H1 (cell line): ENCODE data around the gene NT5DC3. TPM values are rescaled to one million over a fixed set of nuclear protein-coding genes. Genes with fewer than 3 reads are reported as not detected.

ENCODE experiments used
- CTCF ChIA-PET: fragments of 300-600 bp; sonication (Branson Sonifier 250); formaldehyde crosslinking; loops from one replicate; lab custom pipeline; 2021; ENCODE audit not compliant: partially characterized antibody; lab: Charles Lee
- POLR2A ChIA-PET: fragments of 300-600 bp; sonication (Branson Sonifier 250); formaldehyde crosslinking; loops from one replicate; lab custom pipeline; 2021; ENCODE audit warnings: inconsistent platforms; ENCODE audit not compliant: partially characterized antibody; lab: Charles Lee
- DNase-seq, 2 experiments: peaks; one replicate each; pipeline versions ENCODE4 v3.0.0 to v3.0.0-alpha.2; 2010 to 2022; ENCODE audit warnings: low spot score in 2 of 2, low read depth in 1 of 2, mixed read lengths in 1 of 2
- FAIRE-seq: peaks from 2 replicates; lab custom pipeline; 2011; peaks lifted over from hg19 to GRCh38; lab: Jason Lieb, UNC
- H2AFZ ChIP-seq: 2 replicates; pipeline ENCODE4 v1.8.1; 2012; ENCODE audit warnings: low read length, inconsistent platforms
- H2AK5ac ChIP-seq: 2 replicates; pipeline ENCODE4 v1.6.1; 2013; ENCODE audit warnings: low read depth, low read length
- H2BK120ac ChIP-seq: replicated peaks from 2 replicates; pipeline ENCODE3; 2013; ENCODE audit warnings: low read depth, low read length, inconsistent platforms
- H2BK12ac ChIP-seq: 2 replicates; pipeline ENCODE4 v1.6.1; 2013; ENCODE audit warnings: low read depth, low read length
- H2BK15ac ChIP-seq: 2 replicates; pipeline ENCODE4 v1.6.1; 2013; ENCODE audit warnings: low read length
- H2BK20ac ChIP-seq: 2 replicates; pipeline ENCODE4 v1.6.1; 2013; ENCODE audit warnings: low read length
- H2BK5ac ChIP-seq: 2 replicates; pipeline ENCODE4 v1.6.1; 2013; ENCODE audit warnings: low read depth, low read length
- H3K14ac ChIP-seq: 2 replicates; pipeline ENCODE4 v1.6.1; 2013; ENCODE audit warnings: inconsistent platforms; ENCODE audit not compliant: insufficient read length
- H3K18ac ChIP-seq: 2 replicates; pipeline ENCODE4 v1.6.1; 2013; ENCODE audit warnings: low read length; ENCODE audit errors: extremely low read depth
- H3K23ac ChIP-seq: 2 replicates; pipeline ENCODE4 v1.6.1; 2013; ENCODE audit warnings: inconsistent platforms; ENCODE audit not compliant: insufficient read length
- H3K23me2 ChIP-seq: 2 replicates; pipeline ENCODE4 v1.6.1; 2013; ENCODE audit warnings: low read depth, low read length
- H3K27ac ChIP-seq: 2 replicates; pipeline ENCODE4 v1.6.1; 2011; ENCODE audit warnings: low read depth, low read length, inconsistent platforms
- H3K27me3 ChIP-seq, 4 experiments: replicated peaks in 1 of 4; 1 replicate in 1 of 4; 2 replicates in 3 of 4; pipeline versions ENCODE4 v1.6.1 to v1.8.1; 2011 to 2013; ENCODE audit warnings: low read length in 3 of 4, mild to moderate bottlenecking in 3 of 4, inconsistent platforms in 2 of 4, mixed read lengths in 2 of 4, moderate library complexity in 1 of 4; ENCODE audit not compliant: control insufficient read depth in 3 of 4, insufficient read depth in 3 of 4; ENCODE audit errors: extremely low read depth in 1 of 4
- H3K36me3 ChIP-seq, 4 experiments: 2 replicates each; pipeline versions ENCODE4 v1.6.1 to v1.8.1; 2011 to 2013; ENCODE audit warnings: mild to moderate bottlenecking in 4 of 4, low read length in 3 of 4, moderate library complexity in 2 of 4, control low read depth in 1 of 4, inconsistent platforms in 1 of 4; ENCODE audit not compliant: insufficient read depth in 4 of 4, control insufficient read depth in 2 of 4
- H3K4ac ChIP-seq: replicated peaks from 2 replicates; pipeline ENCODE3; 2013; ENCODE audit warnings: low read length, low read depth, mixed read lengths, inconsistent platforms; ENCODE audit not compliant: insufficient read length
- H3K4me1 ChIP-seq, 4 experiments: replicated peaks in 1 of 4; 1 replicate in 1 of 4; 2 replicates in 3 of 4; pipeline versions ENCODE4 v1.6.1 to v1.8.1; 2011 to 2013; ENCODE audit warnings: low read length in 3 of 4, inconsistent platforms in 2 of 4, mixed read lengths in 1 of 4; ENCODE audit not compliant: insufficient read depth in 4 of 4, control insufficient read depth in 3 of 4
- H3K4me2 ChIP-seq, 2 experiments: 2 replicates each; pipeline versions ENCODE4 v1.6.1 to v1.8.1; 2011 to 2013; ENCODE audit warnings: low read depth in 2 of 2, low read length in 2 of 2, control low read depth in 1 of 2, inconsistent platforms in 1 of 2, mild to moderate bottlenecking in 1 of 2; ENCODE audit not compliant: insufficient read depth in 1 of 2
- H3K4me3 ChIP-seq, 4 experiments: fragments of 200-600, 300-600 bp in 1 of 4; sonication (generic), shearing (Covaris generic), sonication (Bioruptor Twin) in 1 of 4; 2 replicates each; pipeline versions ENCODE4 v1.5.1 to v1.8.1; 2011 to 2016; ENCODE audit warnings: low read length in 4 of 4, low read depth in 3 of 4, control low read depth in 2 of 4, inconsistent platforms in 2 of 4, mild to moderate bottlenecking in 2 of 4, mixed read lengths in 1 of 4, moderate library complexity in 1 of 4; ENCODE audit not compliant: insufficient read depth in 2 of 4; ENCODE audit errors: extremely low read depth in 1 of 4
- H3K56ac ChIP-seq: replicated peaks from 2 replicates; pipeline ENCODE3; 2013; ENCODE audit warnings: low read depth, mild to moderate bottlenecking, mixed read lengths, low read length, inconsistent platforms; ENCODE audit not compliant: insufficient read length
- H3K79me1 ChIP-seq: 2 replicates; pipeline ENCODE4 v1.6.1; 2013; ENCODE audit warnings: low read depth, low read length, control low read depth
- H3K79me2 ChIP-seq, 2 experiments: 2 replicates each; pipeline versions ENCODE4 v1.6.1 to v1.8.1; 2012 to 2013; ENCODE audit warnings: low read length in 2 of 2, mild to moderate bottlenecking in 2 of 2, inconsistent platforms in 1 of 2; ENCODE audit not compliant: insufficient read depth in 2 of 2, control insufficient read depth in 1 of 2
- H3K9ac ChIP-seq, 4 experiments: replicated peaks in 1 of 4; 1 replicate in 1 of 4; 2 replicates in 3 of 4; pipeline versions ENCODE4 v1.6.1 to v1.8.1; 2011 to 2013; ENCODE audit warnings: low read depth in 3 of 4, low read length in 3 of 4, control low read depth in 2 of 4, mild to moderate bottlenecking in 2 of 4, moderate library complexity in 2 of 4, inconsistent platforms in 1 of 4; ENCODE audit errors: extremely low read depth in 1 of 4
- H3K9me3 ChIP-seq, 2 experiments: 2 replicates each; pipeline versions ENCODE4 v1.6.1 to v1.8.1; 2012 to 2013; ENCODE audit warnings: mild to moderate bottlenecking in 2 of 2, moderate library complexity in 2 of 2, control low read depth in 1 of 2, inconsistent platforms in 1 of 2, low read depth in 1 of 2, low read length in 1 of 2, mixed read lengths in 1 of 2; ENCODE audit not compliant: insufficient read depth in 2 of 2
- H4K20me1 ChIP-seq, 2 experiments: replicated peaks in 1 of 2; 2 replicates each; pipeline versions ENCODE3 to v1.8.1; 2011 to 2013; ENCODE audit warnings: inconsistent platforms in 2 of 2, low read length in 2 of 2, mild to moderate bottlenecking in 1 of 2; ENCODE audit not compliant: insufficient read depth in 2 of 2, control insufficient read depth in 1 of 2
- H4K5ac ChIP-seq: 2 replicates; pipeline ENCODE4 v1.6.1; 2013; ENCODE audit warnings: low read length, low read depth, mixed read lengths, inconsistent platforms; ENCODE audit not compliant: insufficient read length
- H4K8ac ChIP-seq: 2 replicates; pipeline ENCODE4 v1.8.0; 2013; ENCODE audit warnings: mild to moderate bottlenecking, moderate library complexity, low read length, inconsistent platforms; ENCODE audit not compliant: insufficient read depth; ENCODE audit errors: extremely low read depth
- H4K91ac ChIP-seq: replicated peaks from 2 replicates; pipeline ENCODE3; 2013; ENCODE audit warnings: low read length, mixed read lengths, inconsistent platforms; ENCODE audit not compliant: insufficient read length
- CEBPB ChIP-seq: IDR thresholded peaks from 2 replicates; pipeline ENCODE4 v1.6.1; 2012; ENCODE audit warnings: low read depth, low read length
- CTBP2 ChIP-seq: IDR thresholded peaks from 2 replicates; pipeline ENCODE4 v1.7.0; 2011; ENCODE audit warnings: borderline replicate concordance, mild to moderate bottlenecking, moderate library complexity, mixed read lengths, low read length; ENCODE audit not compliant: insufficient read depth, insufficient read length
- KDM1A ChIP-seq: fragments of 200-600, 300-600 bp; sonication (generic); IDR thresholded peaks from 2 replicates; pipeline ENCODE4 v1.7.1; 2016; ENCODE audit warnings: mild to moderate bottlenecking, low read length, borderline replicate concordance
- POLR2A ChIP-seq, 2 experiments: IDR thresholded peaks; 1 replicate in 1 of 2; 2 replicates in 1 of 2; pipeline ENCODE4 v1.6.1; 2011; ENCODE audit warnings: low read depth in 2 of 2, low read length in 2 of 2, mild to moderate bottlenecking in 2 of 2; ENCODE audit errors: control extremely low read depth in 1 of 2
- POLR2AphosphoS5 ChIP-seq: IDR thresholded peaks from 2 replicates; pipeline ENCODE4 v1.6.1; 2011; ENCODE audit warnings: low read depth, low read length
- RXRA ChIP-seq: IDR thresholded peaks from 2 replicates; pipeline ENCODE4 v1.6.1; 2011; ENCODE audit warnings: low read depth, mild to moderate bottlenecking, low read length, moderate library complexity; ENCODE audit not compliant: insufficient read depth
- USF2 ChIP-seq: IDR thresholded peaks from 2 replicates; pipeline ENCODE4 v1.6.1; 2011; ENCODE audit warnings: low read length, improper control_type of control experiment
- WGBS, 2 experiments: shearing (Covaris generic) in 1 of 2; methylation state at CpG; one replicate each; pipeline versions ENCODE4 v1.1.6 to v1.1.7; 2013 to 2015; ENCODE audit warnings: low lambda C conversion rate in 2 of 2, mixed read lengths in 2 of 2, inconsistent platforms in 1 of 2, low coverage in 1 of 2, missing lambda C conversion rate in 1 of 2; ENCODE audit not compliant: insufficient replicate concordance in 2 of 2, insufficient coverage in 1 of 2, insufficient read length in 1 of 2; ENCODE audit errors: extremely low coverage in 1 of 2, missing lambda C conversion rate in 1 of 2; 5-methylcytosine and 5-hydroxymethylcytosine counted together
- polyA plus RNA-seq, 7 experiments: library from polyadenylated mRNA; depleted of rRNA in 3 of 7; stranded (reverse) in 5 of 7; unstranded in 2 of 7; fragments of >200 nt in 5 of 7; fragments of 200-250 nt in 2 of 7; gene quantifications; 1 replicate in 5 of 7; 2 replicates in 1 of 7; 4 replicates in 1 of 7; pipeline versions ENCODE4 v1.2.1 to v1.2.3, GENCODE V29; 2011 to 2013; ENCODE audit warnings: missing spikeins in 2 of 7, mixed read lengths in 2 of 7
- total RNA-seq: library from RNA; stranded (reverse); fragmentation: NEBNext Ultra II Directional; extraction: Animal tissue kit (Norgen Biotek cat#: 25700); gene quantifications from 2 replicates; pipeline ENCODE4 v1.2.1, GENCODE V29; 2021

Gene NT5DC3
- total and polyA plus RNA-seq, 2 of the 8 experiments (the other 6 are each of a cell fraction or from before 2014, with no cell fraction given), result 5.4 to 14.8 TPM

GRCh38 chr12:103812789-103813188, 28.2 kb downstream of the NT5DC3 start:
- H3K18ac ChIP-seq, result no peak overlapping the region
- H3K4ac ChIP-seq, result no peak overlapping the region
- no peaks in the 10 kb centered on the region for H3K27me3 ChIP-seq
- no peaks in the 10 kb centered on the region for H3K79me1 ChIP-seq
- no peak overlapping the region for H3K14ac ChIP-seq
- H2BK5ac ChIP-seq, result no peak overlapping the region
- TF ChIP-seq CTBP2, result no peak
- no peak for TF ChIP-seq USF2
- no peak for TF ChIP-seq POLR2A (IDR thresholded peaks at IDR 0.05; ENCODE audit: control extremely low read depth in 1 of 2, low read depth in 2 of 2, low read length in 2 of 2)
- 0 out of 2 replicates have a peak, but pooled peaks have one; percentile 24 for TF ChIP-seq KDM1A
- no peak for TF ChIP-seq RXRA
- TF ChIP-seq POLR2AphosphoS5, result no peak
- TF ChIP-seq CEBPB, result no peak
- CTCF ChIA-PET, result interaction anchor here (0.9 to 1.9 kb wide), 4 partner anchors 10 to 57 kb away, joined by 3 to 7 read pairs (median 4); no protein-coding TSS in a partner anchor
- no peaks in the 10 kb centered on the region for H3K4me1 ChIP-seq
- H2BK20ac ChIP-seq, result no peak overlapping the region
- no peak overlapping the region for H3K23ac ChIP-seq
- FAIRE-seq, result no peak
- H2AK5ac ChIP-seq, result no peak overlapping the region
- H3K9me3 ChIP-seq, result no peaks in the 10 kb centered on the region
- no peak overlapping the region for H3K4me3 ChIP-seq
- no peaks in the 10 kb centered on the region for H3K23me2 ChIP-seq
- H3K56ac ChIP-seq, result no peak overlapping the region
- no peak overlapping the region for H2AFZ ChIP-seq
- no peak overlapping the region for H4K91ac ChIP-seq
- H3K4me2 ChIP-seq, result no peak overlapping the region
- H4K5ac ChIP-seq, result no peak overlapping the region
- no peak overlapping the region for H2BK15ac ChIP-seq
- WGBS, 2 experiments, result 81% methylated on average over 1 of the region's 1 CpG; no CpG with 5 or more reads in 1 of the 2 experiments
- H4K20me1 ChIP-seq, result peaks cover 0 to 1% of the 10 kb centered on the region in 2 experiments
- H4K8ac ChIP-seq, result no peak overlapping the region
- 0 out of 4 replicates have a peak, but pooled peaks cover 0 to 2% of the 10 kb centered on the region in 2 experiments for H3K79me2 ChIP-seq
- POLR2A ChIA-PET, result interaction anchor here (0.9 kb wide), 1 partner anchor 9 kb away, joined by 3 read pairs; no protein-coding TSS in a partner anchor
- no peak overlapping the region for H3K9ac ChIP-seq
- H3K36me3 ChIP-seq, result peaks cover 0 to 5% (median 4%) of the 10 kb centered on the region in 4 experiments; a peak in 4 of 8 replicates
- no peak overlapping the region for H2BK120ac ChIP-seq
- DNase-seq, result no peak
- H2BK12ac ChIP-seq, result no peak overlapping the region
- no peak overlapping the region for H3K27ac ChIP-seq
